ENCODE data around the gene MFF. TPM values are rescaled to one million over a fixed set of nuclear protein-coding genes. Genes with fewer than 3 reads are reported as not detected.
"Not testable (repeated sequence)": the region's sequence is repeated elsewhere in the genome, so short reads cannot be mapped to it uniquely, and the experiment has no call there.

Gene MFF
- total RNA-seq, 2 donors from 2014 or later: 86.9 to 141 TPM

- Histone ChIP-seq H3K36me3 (replicated peaks in 1 of 2; ENCODE audit: insufficient read depth in 1 of 2, low read depth in 2 of 2) (peaks cover 0 to 3% of the 10 kb centered on the region in 2 donors), H3K27me3 (no peaks in the 10 kb centered on the region), H3K9me3 (no peaks in the 10 kb centered on the region), H3K4me3 (no peak overlapping the region), H3K27ac (no peak overlapping the region), H3K4me1 (peaks cover 11% of the 10 kb centered on the region)
- TF ChIP-seq CTCF (IDR thresholded peaks at IDR 0.05) (no peak), POLR2A (IDR thresholded peaks at IDR 0.05) (no peak)
- WGBS, 2 donors: 90 to 98% methylated on average over 2 of the region's 2 CpGs
- DNase-seq (no peak), ATAC-seq (no peak)
- intact Hi-C loops (cut with DNase I): no loop called here
Observed at GRCh38 chr2:227348324-227348723, 23.3 kb downstream of the MFF start.

DNA sequence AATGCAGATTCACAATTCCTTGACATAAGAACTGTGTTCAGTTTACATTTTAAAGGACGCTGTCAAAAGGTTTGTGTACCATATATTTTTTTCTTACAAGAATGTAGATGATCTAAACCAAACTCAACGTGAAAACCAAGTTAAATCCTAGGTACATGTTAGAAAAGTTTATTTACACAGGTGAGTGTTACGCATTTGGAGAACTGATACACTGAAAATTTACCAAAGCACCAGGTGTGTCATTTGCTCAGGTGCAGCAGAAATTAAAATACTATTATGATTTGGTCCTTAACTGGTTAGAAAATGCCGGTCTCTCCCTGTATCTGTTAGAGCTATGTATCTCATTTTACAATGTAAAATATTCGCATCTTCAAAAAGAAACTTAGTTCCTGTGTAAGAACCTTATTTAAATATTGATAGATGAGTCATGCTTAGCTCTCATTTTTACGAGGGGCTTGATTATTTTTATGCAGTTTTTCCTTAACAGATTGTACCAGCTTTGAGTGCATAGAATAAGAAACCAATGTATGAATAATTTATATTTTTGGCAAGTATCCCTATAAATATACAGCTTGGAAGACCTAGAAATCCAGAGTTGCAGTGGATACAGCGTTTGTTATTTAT lies 25.1 kb downstream of the MFF start:
- ATAC-seq (no peak), DNase-seq (no peak)
- Histone ChIP-seq H3K4me3 (no peak overlapping the region), H3K4me1 (peaks cover 11% of the 10 kb centered on the region), H3K36me3 (replicated peaks in 1 of 2; ENCODE audit: insufficient read depth in 1 of 2, low read depth in 2 of 2) (peaks cover 0 to 3% of the 10 kb centered on the region in 2 donors), H3K27ac (peak overlapping the region in 1 of 4 donors; percentile 46), H3K9me3 (no peaks in the 10 kb centered on the region), H3K27me3 (no peaks in the 10 kb centered on the region)
- intact Hi-C loops (cut with DNase I): no loop called here
- WGBS, 2 donors: 50 to 53% methylated on average over 7 of the region's 7 CpGs
- TF ChIP-seq CTCF (IDR thresholded peaks at IDR 0.05) (no peak), POLR2A (IDR thresholded peaks at IDR 0.05) (no peak)

GRCh38 chr2:227351639-227352038 lies 26.6 kb downstream of the MFF start:
- H3K27ac ChIP-seq: no peak overlapping the region
- no peak for TF ChIP-seq CTCF (IDR thresholded peaks at IDR 0.05)
- no peak for TF ChIP-seq POLR2A (IDR thresholded peaks at IDR 0.05)
- no peak for DNase-seq
- no peak overlapping the region for H3K4me3 ChIP-seq
- peaks cover 0 to 11% of the 10 kb centered on the region in 2 donors for H3K36me3 ChIP-seq (replicated peaks in 1 of 2; ENCODE audit: insufficient read depth in 1 of 2, low read depth in 2 of 2)
- H3K27me3 ChIP-seq: no peaks in the 10 kb centered on the region
- no peak for ATAC-seq
- H3K4me1 ChIP-seq: peaks cover 11% of the 10 kb centered on the region
- WGBS, 2 donors: 36 to 62% methylated on average over 4 of the region's 4 CpGs
- H3K9me3 ChIP-seq: no peaks in the 10 kb centered on the region
- intact Hi-C loops (cut with DNase I): no loop called here

DNA sequence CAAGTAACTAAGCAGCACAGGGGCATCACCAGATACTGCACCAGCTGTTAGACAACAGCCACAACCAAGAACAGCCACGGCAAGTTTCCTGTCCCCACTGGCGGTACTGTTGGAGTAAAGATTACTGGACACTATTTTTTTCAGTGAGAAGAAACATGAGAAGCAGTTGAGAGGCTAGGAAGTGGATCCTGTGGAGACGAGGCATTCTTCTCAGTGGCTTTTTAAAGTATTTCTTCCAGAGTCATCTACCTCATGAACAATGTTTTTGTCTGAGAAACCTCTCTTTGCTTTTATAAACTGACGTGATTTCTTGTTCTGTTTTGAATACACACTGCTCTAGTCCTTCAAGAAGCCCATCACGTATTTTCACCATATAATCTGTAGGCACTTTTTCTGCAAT lies 35.3 kb downstream of the MFF start:
- no peak for TF ChIP-seq POLR2A (IDR thresholded peaks at IDR 0.05)
- no peak for TF ChIP-seq CTCF (IDR thresholded peaks at IDR 0.05)
- 82 to 84% methylated on average over 5 of the region's 5 CpGs for WGBS, 2 donors
- Histone ChIP-seq H3K27ac (no peak overlapping the region), H3K36me3 (replicated peaks in 1 of 2; ENCODE audit: insufficient read depth in 1 of 2, low read depth in 2 of 2) (peaks cover 0 to 23% of the 10 kb centered on the region in 2 donors), H3K4me3 (no peak overlapping the region), H3K27me3 (no peaks in the 10 kb centered on the region), H3K4me1 (no peaks in the 10 kb centered on the region), H3K9me3 (no peaks in the 10 kb centered on the region)
- ATAC-seq (no peak), DNase-seq (no peak)
- intact Hi-C loops (cut with DNase I): no loop called here

DNA sequence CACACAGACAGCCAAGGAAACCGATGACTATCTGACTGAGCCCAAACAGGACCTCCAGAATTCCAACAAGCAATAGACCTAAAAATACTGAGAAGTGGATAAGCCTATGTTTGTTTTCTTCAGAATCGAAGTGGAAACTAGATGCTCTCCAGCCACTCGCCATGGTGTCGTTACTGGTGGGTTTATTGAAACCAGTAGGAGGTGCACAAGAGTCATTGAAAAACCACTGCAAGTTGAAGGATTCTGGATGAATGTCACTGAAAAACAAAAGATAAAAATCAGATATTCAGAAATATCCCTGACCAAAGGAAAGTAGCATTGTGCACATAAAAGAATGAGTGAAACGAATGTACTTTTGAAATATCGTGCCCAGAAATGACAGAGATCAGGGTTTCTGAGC lies 38.7 kb downstream of the MFF start:
- no peaks in the 10 kb centered on the region for H3K9me3 ChIP-seq
- H3K27me3 ChIP-seq: no peaks in the 10 kb centered on the region
- no peak overlapping the region for H3K27ac ChIP-seq
- no peak for TF ChIP-seq POLR2A (IDR thresholded peaks at IDR 0.05)
- peak in 1 of 7 experiments; percentile 15 for TF ChIP-seq CTCF (IDR thresholded peaks at IDR 0.05)
- H3K36me3 ChIP-seq (replicated peaks in 1 of 2; ENCODE audit: insufficient read depth in 1 of 2, low read depth in 2 of 2): peaks cover 0 to 8% of the 10 kb centered on the region in 2 donors
- DNase-seq (no peak), ATAC-seq (no peak)
- no peak overlapping the region for H3K4me3 ChIP-seq
- intact Hi-C loops (cut with DNase I): no loop called here
- H3K4me1 ChIP-seq: no peaks in the 10 kb centered on the region
- WGBS, 2 donors: 91 to 95% methylated on average over 6 of the region's 6 CpGs

DNA sequence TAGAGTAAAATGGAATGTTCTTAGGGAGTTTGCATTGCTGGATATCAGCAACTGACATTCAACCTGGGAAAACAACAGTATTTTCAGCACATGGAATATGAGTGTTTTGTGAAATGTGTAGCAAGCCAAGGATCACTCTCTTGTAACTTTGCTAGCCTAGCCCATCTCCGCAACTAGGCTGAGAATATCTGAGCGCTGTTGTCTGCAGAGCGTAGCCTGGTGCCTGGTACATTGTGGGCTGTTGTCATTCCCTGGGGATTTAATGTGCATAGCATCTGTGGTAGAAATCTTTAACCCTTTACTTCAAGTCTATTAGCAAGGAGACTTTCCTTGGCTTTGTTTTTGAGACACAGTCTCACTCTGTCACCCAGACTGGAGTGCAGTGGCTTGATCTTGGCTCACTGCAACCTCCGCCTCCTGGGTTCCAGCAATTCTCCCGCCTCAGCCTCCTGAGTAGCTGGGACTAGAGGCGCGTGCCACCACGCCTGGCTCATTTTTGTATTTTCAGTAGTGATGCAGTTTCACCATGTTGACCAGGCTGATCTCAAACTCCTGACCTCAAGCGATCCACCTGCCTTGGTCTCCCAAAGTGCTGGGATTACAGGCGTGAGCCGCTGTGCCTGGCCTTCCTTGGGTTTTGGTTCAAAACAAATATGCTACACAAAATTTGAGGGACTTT lies 39.7 kb downstream of the MFF start:
- H3K27me3 ChIP-seq; H3K27ac ChIP-seq; ATAC-seq; H3K9me3 ChIP-seq; DNase-seq; H3K4me1 ChIP-seq; H3K36me3 ChIP-seq (replicated peaks in 1 of 2; ENCODE audit: insufficient read depth in 1 of 2, low read depth in 2 of 2); H3K4me3 ChIP-seq; intact Hi-C loops (cut with DNase I): not testable (repeated sequence)
- WGBS, 2 donors: 89% methylated on average over 11 of the region's 11 CpGs

Measured in body of pancreas (tissue), 4 donors.